Lower leg skin (tissue), 3 donors: Measurements from ENCODE around the gene ARMH2.

Experiments
- CTCF ChIP-seq, 3 donors: fragments of 450-650 bp; IDR thresholded peaks; one replicate each; pipeline ENCODE4 v1.5.1; 2016; ENCODE audit warnings: antibody characterized with exemption in 3 of 3, mild to moderate bottlenecking in 3 of 3, moderate library complexity in 2 of 3
- POLR2A ChIP-seq, 2 donors: fragments of 450-650 bp; IDR thresholded peaks; one replicate each; pipeline ENCODE4 v1.6.1; 2016 to 2017; ENCODE audit warnings: antibody characterized with exemption in 2 of 2, mild to moderate bottlenecking in 1 of 2, moderate library complexity in 1 of 2

GRCh38 chr6:24838081-24838480 lies 39.4 kb upstream of the ARMH2 start:
- TF ChIP-seq POLR2A (IDR thresholded peaks at IDR 0.05) (no peak), CTCF (IDR thresholded peaks at IDR 0.05) (no peak)
